ENCODE data around the gene RASGRF1.

GRCh38 chr15:79064496-79064895 lies 26.1 kb downstream of the RASGRF1 start:
- no peak for TF ChIP-seq CTCF (conservative IDR thresholded peaks at IDR 0.05; ENCODE audit: low read depth, low read length)
- no peak for TF ChIP-seq EZH2 (IDR thresholded peaks at IDR 0.05; ENCODE audit: low read length, unreplicated experiment)
